DMS53 (cell line): ENCODE results near the gene CEP170B.
A peak's percentile ranks its signal among the peaks of the same experiment; 100 is the strongest.

Experiments used
- DNase-seq: peaks from one replicate; lab custom pipeline; 2025; lab: John Stamatoyannopoulos, UW

Gene CEP170B

DNA sequence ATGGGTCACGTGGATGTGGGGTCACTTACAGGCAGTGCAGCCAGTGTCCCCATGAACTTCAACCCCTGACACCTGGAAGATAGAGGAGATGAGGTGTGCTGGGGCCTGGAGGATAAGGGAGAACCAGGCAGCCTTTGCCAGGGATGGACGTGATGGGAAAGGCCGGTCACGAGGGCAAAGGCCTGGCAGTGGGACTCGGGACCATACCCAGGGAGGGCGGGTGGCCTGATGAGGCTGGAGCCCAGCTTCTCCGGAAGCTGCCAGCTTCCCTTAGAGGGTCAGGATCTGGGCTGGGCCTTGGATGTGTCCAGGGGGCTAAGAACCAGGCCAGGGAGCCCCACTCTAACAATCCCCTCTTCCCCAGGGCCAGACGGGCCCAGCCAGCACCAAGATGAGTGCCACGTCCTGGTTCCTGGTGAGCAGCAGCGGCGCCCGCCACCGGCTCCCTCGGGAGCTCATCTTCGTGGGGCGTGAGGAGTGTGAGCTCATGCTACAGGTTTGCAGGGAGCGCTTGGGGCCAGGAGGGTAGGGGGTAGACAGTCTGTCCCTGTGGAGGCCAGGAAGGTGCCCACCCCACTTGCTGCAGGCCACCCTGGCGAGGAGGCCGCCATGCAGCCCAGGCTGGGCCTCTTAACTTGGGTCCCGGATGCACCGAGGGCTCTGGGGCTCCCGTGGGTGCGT lies 3.1 kb downstream of the CEP170B start:
- DNase-seq, result no peak

DNA sequence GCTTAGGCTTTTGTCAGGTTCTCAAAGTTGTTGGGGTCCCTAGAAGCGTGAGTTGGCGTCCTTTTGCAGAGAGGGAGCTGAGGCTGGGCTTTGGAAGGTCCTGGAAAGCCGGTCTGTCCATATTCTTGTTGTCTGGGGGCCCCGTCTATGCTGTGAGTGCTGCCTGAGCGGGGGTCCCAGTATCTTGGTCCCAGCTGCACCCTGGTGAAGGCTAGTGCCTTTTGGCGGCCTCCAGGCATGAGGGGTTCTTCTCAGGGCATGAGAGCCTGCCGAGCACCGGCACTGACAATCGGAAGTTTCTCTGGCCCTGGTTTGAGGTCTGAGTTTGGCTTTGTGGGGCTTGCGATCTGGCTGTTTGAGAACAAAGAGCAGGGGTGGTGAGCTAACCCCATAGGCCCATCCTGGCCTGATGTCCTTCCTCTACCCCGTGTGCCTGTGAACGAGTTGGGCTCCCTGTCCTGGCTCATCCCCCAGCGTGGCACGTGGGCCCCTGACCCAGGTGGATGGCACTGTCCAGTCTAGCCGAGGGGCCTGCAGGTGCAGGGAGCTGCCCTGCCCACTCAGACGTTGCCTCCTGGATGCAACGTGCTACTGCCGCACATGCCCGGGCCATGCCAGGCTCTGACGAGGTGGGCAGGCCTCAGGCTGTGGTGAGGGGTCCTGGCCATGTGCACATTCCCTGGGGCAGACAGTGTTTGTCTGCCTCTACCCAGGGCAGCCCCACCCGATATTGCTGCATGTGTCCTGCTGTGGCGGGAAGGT lies 3.9 kb downstream of the CEP170B start:
- DNase-seq, result no peak

DNA sequence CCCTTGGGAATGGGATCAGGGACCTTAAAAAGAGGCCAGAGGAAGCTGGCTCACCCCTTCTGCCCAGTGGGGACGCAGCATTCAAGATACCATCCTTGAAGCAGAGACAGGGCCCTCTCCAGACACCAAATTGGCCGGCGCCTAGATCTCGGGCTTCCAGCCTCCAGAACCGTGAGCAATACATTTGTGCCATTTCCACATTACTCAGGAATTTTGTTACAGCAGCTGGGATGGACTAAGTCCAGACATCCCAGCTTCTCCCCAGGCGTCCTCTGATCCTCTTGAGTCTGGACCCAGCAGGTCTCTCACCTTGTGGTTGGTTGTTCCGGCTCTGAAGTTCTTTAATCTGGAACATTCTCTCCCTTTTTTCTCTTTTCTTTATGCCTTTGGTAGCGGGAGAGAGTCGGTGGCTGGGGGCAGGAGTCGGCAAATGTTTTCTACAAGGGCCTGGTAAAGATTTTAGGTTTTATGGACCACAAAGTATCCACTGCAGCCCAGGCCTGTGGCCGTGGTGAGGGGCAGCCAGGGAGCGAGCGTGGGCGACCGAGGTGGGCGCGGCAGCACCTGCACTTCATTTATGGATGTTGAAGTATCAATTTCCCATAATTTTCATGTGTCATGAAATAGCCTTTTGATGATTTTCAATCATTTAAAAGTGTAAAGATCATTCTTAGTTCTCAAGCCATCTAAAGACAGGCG lies 4.8 kb downstream of the CEP170B start:
- DNase-seq, result no peak

DNA sequence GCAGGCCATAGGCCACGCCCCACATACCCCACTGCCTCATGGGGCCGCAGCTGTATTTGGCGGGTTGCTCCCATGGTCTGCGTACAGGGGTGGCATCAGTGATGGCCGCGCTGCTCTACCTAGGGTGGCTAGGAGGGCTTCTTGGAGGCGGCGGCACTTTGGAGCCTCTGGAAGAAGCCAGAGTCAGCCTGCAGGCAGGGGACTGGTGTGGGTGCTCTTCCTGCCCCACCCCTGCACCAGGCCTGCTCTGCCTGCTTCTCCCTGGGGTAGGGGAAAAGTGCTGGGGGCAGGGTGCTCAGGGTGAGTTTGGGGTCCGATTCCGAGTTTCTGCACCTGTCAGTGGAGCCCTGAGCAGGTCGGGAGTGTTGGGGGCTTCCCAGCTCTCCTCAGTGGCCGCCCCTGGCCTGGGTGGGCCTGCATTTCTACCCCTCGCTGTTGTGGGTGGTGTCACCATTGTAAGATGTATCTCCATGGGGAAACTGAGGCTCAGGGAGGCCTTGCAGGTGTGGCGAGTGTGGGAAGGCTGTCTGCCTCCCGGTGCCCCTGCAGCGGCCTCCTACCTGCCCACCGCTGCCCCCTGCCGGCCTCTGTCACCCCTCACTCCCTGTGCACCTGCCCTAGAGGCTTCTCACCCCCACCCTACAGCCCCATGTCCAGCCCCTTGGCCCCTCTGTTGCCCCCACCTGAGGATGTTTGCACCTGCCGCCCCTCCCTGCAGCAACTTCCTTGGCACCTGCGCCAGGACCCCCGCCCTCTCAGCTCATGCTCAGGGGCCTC lies 5.5 kb downstream of the CEP170B start:
- peak; percentile 31 for DNase-seq

DNA sequence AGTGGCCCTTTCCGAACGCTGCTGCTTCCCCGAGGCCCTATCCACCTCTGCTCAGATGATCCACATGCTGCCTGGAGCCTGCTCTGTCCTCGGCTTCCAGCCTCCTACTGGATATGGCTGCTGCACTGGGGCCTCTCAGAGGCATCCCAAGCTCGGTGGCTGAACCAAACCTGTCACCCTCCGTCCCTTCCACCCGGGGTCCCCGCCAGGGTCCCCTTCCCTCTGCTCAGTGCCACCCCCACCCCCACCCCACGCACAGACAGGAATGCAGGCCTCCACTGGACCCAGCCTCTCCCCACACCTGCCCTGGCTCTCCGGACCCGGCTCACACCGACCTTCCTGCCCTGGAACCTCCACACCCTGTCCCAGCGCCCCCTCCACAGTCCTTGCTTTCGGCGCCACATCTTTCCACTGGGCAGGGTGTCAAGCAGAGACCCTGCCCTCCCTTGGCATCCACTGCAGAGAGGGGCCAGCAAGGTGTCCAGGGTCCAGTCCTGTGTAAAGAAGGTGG lies 6.1 kb downstream of the CEP170B start:
- DNase-seq, result no peak

DNA sequence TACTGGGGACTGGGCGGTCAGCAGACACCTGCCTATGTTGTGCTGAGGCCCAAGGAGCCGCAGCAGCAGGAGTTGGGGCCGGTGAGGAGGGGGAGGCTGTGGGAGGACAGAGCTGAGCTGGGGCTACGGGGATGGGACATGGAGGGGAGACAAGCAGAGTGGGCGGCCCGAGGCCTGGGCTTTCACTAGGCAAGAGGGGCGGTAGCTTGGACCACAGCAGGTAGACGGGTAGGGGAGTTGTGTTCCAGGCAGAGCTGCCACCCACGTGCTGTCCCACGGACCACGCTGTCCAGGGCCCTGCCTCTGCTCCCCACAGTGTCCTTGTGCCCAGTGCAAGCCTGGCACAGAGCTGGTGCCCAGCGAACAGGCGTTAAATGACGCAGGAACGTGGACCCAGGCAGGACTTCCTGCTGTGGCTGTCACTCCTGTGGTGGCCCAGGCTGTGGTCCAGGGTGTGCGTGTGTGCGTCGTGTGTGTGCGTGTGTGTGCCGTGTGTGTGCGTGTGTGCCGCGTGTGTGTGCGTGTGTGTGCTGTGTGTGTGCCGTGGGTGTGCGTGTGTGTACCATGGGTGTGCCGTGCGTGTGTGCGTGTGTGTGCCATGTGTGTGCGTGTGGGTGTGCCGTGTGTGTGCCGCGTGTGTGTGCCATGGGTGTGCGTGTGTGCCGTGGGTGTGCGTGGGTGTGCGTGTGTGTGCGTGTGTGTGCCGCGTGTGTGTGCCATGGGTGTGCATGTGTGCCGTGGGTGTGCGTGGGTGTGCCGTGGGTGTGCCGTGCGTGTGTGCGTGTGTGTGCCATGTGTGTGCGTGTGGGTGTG lies 6.8 kb downstream of the CEP170B start:
- no peak for DNase-seq

DNA sequence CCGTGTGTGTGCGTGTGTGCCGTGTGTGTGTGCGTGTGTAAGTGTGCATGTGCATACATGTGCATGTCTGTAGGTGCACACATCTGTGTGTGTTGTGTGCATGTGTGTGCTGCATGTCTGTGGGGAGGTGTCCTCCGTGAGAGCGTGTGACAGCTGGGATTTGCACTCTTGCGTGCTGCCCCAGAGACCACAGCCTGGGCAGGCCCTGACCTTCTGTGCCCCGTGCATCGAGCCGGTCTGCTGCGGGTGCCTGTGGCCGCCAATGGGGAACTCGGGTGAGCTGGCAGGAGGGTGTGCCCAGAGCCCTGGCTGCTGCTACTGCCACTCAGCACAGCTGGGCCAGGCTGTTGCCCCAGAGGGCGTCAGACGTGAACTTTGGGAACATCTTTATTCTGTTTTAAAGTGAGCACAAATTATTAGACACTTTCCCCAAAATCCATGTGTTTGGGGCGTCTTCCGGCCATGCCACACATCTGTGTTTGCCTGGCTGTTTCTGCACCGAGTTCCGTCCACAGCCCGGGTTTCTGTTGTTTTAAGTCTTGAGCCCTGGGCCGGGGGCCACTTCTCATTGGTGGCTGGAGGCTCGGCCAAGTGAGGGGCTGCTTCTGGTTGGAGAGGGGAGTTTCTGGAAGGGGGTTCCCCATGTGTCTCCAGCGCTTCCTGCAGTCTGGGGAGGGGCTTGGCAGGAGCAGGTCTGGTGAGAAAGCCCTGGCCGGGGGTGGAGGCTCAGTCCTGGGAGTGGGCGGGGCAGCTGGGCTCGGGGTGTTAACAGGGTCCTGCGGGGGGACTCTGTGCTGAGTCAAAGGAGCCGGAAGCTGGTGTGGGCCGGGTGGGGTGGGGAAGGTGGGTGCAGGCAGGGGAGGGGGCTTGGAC lies 7.6 kb downstream of the CEP170B start:
- DNase-seq, result no peak

DNA sequence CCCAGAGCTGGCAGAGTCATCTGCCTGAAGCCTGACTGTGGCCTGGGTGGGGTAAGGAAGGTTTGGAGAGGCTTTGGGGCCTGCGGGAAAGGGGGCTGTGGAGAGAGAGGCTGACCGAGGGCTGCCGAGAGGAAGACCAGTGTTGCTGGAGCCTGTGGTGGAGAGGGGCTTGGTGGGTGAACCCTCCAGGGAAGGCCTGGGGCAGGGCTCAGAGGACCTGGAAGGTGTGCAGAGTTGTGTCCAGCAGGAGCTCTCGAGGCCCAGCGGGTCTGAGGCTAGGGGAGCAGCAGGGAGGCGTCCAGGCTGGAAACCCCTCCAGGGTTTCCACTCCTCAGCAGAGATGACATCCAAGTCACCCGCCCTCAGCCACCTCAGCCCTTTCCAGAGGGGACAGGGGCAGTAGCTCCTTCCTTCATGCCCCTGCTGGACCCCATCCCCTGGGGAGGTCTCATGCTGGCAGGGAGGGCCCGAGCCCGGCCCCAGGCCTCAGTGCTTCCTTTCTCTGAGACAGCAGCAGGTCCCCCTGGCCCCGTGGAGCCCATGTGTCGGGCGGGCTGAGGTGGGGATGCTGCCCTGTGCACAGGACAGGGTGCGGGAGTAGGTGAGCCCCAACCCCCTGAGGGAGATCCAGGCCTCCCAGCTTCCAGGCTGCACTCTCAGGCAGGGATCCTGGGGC lies 8.4 kb downstream of the CEP170B start:
- no peak for DNase-seq

DNA sequence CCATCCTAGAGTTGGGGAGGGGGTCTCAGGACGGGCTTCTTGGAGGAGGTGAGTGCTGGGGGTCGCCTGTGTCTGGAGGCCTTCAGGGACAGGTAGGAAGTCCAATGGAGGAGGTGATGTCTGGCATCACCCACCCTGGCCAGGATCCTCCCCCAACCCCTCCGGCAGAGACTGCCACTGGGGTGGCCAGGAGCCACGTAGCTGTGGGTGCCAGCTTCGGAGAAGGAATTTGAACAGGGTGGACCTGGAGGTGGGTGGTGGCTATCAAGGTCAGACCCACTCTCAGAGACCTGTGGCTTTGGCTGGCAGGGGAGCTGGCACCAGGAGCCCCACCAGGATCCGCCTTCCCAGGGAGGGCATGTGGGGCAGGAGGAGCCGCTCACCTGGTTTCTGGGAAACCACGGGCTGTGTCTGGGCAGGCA lies 9.1 kb downstream of the CEP170B start:
- no peak for DNase-seq

DNA sequence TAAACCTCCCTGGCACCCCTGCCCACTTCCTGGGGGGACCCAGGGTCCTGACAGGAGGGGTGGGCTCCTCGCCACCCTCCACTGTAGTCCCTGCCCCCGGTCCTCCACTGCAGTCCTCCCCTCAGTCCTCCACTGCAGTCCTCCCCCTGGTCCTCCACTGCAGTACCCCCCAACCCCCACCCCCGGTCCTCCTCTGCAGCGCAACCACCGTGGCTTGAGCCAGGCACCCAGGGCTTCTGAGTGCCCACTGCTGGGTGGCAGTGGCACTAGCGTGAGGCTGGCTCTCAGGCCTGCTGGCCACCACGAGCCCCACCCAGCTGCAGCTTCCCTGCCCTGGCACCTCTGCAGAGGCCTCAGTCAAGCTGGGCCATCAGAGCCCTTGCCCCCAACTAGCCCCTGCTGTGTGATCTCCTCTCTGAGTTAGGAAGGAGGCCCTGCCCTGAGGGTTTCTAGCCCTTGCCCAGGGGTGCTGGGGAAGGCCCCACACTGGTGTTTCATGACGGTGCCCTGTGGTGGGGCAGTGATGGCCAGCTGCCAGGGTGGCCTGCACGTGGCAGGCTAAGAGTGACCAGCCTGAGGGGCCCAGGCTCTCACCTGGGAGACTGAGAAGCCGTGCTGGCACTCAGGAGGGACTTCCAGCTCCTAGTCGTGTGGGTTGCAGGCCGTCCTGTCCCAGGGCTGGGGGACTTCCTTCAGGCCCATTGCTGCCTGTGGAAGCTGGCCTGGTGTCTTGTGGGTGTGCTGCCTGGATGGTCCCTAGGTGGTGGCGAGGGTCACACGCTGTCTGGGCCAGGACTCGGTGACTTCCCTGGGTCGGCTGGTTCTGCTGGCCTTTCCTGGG lies 9.7 kb downstream of the CEP170B start:
- no peak for DNase-seq

DNA sequence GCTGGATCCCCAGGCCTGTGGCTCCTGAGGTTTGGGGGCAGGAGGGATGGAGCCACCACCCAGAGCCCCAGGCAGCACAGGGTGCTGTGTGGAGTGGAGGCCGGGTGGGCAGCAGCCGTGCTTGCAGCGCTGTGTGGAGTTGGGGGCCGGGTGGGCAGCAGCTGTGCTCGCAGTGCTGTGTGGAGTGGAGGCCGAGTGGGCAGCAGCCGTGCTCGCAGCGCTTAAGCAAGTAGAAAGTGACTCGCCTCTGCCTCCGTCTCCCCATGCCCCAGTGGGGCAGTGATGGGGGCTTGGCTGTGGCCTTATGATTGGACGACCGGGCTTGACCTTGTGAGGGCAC lies 10.3 kb downstream of the CEP170B start:
- no peak for DNase-seq

DNA sequence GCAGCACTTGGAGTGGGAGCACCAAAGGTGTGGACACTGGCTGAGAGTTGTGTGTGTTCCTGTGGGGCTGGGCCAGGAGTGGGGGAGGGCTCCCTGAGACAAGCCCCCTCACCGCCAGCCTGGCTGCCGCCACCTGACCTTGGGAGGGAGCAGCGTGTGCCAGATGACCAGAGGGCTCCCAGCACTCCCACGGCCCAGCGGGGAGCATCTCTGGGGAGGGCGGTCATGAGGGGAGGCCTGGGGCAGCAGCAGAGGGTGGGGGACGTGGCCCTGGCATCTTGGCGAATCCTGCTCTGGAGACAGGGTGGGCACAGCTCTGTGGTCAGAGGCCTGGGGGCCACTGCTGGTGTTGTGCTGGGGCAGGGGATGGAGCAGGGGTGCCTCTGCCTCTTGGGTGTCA lies 10.7 kb downstream of the CEP170B start:
- no peak for DNase-seq

DNA sequence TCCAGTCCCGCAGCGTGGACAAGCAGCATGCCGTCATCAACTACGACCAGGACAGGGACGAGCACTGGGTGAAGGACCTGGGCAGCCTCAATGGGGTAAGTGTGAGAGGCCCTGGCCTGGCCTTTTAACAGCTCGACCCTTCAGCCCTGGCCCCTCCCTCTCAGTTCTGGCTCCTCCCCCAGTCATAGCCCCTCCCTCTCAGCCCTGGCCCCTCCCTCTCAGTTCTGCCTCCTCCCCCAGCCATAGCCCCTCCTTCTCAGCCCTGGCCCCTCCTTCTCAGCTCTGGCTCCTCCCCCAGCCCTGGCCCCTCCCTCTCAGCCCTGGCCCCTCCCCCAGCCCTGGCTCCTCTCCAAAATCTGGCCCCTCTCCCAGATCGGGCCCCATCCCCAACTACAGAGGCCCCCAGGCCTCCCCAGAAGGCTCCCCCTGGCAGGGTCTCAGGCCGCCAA lies 11.2 kb downstream of the CEP170B start:
- peak; percentile 56 for DNase-seq

DNA sequence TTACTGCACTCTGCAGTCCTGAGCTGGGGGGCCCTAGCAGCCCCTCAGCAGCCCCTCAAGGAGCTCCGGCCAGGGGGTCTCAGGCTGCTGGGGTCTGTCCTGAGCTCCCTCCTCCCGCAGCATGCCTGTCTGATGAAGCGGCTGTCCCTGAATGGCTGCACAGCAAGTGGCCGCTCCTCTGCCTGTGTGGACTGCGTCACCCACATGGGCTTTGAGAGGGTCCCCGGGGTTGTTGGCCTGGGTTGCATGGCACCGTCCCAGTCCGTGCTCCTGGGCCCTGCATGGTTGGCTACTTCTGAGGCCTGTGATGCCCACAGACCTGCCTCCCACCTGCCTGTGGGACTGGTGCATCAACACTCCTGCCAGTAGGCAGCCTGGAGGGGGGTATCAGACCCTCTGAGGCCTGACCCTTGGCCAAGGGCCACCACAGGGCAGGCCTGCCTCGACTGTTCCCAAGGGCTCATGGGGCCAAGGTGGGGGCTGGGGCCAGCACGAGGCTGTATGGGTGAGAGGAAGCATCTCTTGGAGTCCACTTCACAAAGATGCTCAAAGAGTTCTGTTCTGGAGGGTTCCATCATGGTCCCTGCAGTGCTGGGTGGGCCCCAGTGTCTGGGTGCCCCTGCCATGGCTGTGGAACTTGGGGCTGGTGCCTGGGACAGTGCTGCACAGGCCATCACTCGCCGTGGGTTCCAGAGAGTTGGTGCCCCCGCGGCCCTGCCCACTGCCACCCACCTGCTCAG lies 12.2 kb downstream of the CEP170B start:
- no peak for DNase-seq

DNA sequence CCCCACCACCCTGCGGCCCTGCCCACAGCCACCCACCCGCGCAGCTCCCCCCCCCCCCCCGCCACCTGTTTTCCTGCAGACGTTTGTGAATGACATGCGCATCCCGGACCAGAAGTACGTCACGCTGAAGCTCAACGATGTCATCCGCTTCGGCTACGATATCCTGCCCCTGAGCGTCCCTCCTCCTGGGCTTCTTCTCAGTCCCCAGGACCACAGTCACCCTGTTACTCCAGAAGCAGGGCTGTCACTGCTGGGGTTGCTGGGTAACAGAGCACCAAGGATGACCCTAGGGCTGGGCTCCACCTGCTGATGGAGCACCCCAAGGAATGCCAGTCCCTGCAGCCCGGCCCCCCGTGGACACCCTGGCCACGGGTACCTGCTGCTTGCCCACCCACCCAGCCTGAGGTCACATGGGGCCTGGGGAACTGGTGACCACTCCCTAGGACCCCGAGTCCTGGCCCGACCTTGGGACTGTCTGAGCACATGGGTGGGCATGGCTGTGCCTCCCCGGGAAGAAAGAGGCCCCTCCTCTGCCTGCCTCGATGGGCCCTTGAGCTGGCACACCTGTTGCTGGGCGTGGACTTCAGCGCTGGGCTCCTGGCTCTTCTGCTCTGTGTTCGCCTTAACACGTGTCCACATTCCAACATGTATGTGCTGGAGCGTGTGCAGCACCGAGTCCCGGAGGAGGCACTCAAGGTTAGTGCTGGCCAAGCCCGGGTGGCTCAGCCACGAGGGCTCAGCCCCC lies 12.9 kb downstream of the CEP170B start:
- DNase-seq, result no peak

DNA sequence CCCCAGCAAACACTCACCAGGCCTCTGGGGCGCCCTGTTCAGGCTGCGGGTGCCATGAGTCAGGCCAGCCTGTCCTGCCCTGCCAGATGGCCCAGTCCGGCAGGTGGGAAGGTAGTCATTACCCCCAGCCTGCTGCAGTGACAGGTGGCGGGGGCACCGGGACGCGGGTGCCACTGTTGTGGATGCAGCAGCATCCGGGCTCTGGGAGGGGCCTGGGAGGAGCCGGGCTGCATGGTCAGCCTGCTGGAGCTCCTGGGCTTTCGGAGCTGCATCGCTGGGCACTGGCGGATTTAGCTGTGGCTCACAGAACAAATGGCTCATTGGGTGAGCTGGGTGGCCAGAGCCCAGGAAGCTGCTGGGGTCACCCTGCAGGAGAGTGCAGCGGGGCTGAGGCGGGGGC lies 13.5 kb downstream of the CEP170B start:
- DNase-seq, result peak; percentile 76
